NCI-H146 (cell line): ENCODE measurements around the gene VANGL1.
"Not testable (repeated sequence)": the region's sequence is repeated elsewhere in the genome, so short reads cannot be mapped to it uniquely, and the experiment has no call there.

Experiments used
- DNase-seq: peaks from one replicate; lab custom pipeline; 2025; lab: John Stamatoyannopoulos, UW

The VANGL1 gene

DNA sequence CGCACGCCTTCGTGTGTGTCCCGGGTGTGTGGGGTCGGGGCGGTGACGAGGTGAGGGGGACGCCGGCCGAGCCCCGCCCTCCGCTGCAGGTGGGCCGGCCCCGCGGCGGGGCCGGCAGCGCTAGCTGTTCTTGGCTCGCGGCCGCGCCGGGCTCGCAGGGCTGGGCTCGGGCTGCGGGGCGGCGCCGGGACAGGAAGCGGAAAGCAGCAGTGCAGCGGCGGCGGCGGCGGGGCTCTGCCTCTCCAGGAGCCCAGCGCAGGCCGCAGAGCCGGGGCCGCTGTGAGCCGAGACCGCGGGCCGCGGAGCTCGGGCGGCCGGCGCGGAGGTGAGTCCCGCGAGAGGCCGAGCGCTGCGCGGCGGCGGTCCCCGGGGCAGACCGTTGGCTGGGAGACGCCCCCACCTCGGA lies at the start of gene VANGL1:
TSS of gene VANGL1 (plus strand) at position 209 of the 406 bp plus-strand sequence. CDS start 9,444 bp downstream, outside the sequence.
- DNase-seq: peak; percentile 77

DNA sequence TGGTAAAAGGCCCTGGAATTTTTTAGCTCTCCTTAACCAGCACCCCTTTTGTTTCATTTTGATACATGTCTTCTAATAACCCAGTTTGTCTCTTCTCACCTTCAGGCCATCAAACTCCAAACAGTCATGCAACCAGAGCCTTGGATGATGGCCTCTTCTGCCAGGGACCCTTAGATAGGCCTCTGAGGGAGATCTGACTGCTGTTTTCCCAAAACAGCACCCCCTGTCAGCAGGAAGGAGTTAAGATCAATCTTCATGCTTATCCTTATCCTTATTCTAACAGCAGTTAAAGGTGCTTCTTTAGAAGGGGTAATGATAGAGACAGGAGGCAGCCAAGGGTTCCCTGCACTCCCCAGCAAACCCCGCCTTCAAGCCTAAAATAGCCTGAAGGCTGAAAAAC lies 49.5 kb upstream of the VANGL1 start:
- DNase-seq: no peak

DNA sequence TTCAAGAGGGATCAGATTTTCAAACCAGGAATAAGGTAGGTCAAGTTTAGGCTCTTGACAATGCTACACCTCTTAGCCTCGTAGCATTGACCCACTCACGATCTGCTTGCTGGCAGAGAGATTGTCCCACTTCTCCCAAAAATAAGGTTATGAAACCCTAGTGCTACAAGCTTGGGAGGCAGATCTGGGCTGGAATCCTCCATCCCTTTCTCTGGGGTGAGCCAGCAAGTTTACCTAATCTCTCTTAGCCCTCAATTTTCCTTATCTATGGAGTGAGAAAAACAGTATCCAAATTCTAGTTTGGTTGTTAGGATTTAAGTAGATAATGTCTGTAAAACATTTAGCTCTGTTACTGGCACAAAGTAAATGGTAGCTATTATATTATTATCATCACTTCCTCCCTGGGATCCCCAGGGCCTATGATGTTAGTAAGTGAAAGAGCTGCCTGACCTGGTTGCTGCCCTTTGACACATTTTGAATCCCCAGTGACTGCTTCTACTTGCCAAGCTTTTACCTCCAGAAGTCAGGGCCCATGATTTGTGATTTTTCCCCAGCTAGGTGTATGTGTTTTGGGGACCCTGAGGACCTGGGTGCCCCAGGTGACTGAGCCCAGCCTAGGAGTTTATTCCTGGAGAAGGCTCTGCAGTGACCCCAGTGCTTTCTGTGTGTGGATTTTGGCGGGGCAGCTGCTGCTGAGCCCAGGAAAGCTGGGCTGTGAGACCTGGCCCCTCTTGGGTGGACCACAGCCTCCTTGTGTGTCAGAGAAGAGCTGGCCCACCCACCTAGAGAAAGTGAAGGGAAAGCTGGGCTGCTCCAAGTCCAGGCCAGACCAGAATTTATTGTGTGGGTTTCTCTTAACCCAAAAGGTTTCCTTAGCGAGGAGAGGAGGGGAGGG lies 48.2 kb upstream of the VANGL1 start:
- no peak for DNase-seq

DNA sequence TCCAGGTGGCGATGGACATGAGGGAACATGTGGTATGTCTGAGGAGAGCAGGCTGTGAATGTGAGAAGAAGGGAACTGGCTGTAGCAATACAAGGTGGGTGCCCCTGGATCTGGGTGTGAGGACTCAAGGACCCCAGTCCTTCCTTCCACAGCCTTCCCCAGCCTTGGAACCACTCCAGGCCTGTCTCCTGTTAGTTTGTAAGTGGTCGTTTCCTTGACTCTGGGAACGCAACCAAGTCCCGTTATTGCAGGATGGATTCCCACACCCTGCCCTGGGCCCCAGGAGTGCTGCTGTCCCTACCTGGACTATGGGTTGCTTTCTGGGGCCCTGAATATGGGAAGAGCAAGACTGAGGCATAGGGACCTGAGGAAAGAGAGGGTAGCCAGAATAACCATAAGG lies 47.2 kb upstream of the VANGL1 start:
- no peak for DNase-seq

DNA sequence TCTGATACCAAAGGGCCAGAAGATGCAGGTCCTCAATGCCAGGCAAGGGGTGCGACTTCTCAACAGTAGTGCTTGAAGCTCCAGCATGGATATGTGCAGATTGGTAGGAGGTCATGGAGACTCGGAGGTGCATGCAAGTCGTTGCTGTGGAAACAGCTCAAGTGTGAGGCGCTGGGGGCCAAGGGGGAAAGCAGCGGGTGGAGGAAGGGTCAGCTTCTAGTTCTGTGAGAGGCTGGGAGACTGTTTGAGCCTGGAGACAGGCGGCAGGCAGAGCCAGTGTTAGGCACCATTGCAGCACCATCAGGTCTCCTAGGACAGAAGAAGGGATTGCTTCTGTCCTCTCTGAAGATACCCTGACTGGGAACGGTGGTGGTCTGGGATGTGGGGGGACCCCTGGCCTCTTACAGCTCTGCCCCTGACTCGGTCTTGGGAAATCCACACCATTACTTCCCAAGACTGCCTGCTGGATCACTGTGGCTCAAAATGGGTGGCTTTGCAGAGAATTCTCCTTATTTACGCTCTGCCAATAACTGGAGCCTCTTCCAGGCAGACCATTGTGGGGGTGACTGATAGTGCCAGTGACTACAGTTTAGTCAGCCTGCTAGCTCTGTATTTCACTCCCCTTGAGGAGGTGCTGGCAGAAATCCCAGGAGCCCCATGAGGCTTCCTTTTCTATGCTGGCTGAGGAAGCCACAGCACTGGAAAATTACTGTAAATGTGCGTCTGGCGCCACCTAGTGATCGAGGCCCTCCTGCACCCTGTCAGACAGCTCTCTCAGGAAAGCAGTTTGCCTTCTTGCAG lies 46.3 kb upstream of the VANGL1 start:
- peak; percentile 47 for DNase-seq

DNA sequence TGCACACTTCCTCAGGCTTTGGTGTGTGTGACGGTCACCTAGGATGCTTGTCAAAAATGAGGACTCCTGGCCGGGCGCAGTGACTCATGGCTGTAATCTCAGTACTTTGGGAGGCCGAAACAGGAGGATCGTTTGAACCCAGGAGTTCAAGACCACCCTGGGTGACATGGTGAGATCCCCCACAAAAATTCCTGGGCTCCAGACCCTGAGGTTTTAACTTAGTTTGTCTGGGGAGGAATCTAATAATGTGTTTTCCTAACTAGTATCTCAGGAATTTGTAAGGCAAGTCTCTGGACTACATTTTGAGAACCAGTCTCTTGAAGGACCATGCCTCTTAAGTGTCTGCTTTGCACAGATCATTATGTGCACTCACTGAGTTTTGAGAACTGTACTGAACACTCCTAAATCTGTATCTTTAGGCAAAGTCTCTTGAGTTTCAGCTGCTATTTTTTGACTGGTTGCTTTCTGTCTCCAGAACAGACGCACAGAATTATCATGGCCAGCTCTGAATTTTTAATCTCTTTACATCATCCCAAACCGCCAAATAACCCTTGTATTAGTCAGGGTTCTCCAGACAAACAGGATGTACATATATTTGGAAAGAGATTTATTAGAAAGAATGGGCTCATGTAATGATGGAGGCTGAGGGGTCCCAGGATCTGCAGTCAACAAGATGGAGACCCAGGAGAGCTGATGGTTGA lies 45.5 kb upstream of the VANGL1 start:
- no peak for DNase-seq

DNA sequence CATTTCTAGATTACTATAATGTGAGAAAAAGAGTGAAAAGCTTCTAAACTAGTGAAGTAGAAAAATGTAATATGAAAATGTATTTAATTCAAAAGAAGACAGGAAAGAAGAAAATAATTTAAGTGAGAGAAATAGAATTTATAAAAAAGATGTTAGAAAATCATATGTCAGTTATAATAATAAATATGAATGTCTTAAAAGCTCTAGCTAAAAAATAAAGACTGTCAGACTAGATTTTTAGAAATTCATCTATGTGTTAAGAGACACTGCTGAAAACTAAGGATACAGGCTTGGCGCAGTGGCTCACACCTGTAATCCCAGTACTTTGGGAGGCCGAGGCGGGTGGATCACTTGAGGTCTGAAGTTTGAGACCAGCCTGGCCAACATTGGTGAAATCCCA lies 37.3 kb upstream of the VANGL1 start:
- no peak for DNase-seq

DNA sequence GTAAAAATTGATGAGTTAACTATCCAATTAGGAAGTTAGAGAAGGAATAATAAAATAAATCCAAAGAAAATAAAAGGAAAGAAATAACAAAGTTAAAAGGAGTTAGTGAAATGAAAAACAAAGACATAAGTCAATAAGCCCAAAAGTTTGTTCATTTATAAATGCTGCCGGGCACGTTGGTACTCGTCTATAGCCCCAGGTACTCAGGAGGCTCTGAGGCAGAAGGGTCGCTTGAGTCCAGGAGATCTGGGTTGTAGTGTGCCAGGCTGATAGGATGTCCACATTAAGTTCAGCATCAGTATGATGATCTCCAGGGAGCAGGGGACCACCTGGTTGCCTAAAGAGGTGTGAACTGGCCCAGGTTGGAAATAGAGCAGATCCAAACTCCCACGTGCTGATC lies 35.5 kb upstream of the VANGL1 start:
- no peak for DNase-seq

DNA sequence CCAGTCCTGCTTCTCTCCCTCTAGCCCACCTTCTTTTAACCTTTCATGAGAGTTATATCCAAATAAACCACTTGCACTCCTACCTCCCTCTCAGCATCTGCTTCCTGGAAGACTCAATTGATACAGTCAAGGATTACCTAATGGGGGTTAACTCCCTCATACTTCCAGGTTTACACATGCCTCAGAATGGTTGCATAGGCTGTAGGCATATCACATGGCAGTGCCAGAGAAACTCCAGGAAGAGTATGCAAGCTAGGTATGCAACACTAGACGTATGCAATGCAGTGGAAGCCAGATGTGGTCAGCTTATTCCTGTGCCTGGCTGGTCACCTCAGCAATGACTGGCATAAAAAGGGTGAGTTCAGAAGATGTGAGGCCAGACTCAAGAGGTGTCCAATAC lies 32.7 kb upstream of the VANGL1 start:
- no peak for DNase-seq

DNA sequence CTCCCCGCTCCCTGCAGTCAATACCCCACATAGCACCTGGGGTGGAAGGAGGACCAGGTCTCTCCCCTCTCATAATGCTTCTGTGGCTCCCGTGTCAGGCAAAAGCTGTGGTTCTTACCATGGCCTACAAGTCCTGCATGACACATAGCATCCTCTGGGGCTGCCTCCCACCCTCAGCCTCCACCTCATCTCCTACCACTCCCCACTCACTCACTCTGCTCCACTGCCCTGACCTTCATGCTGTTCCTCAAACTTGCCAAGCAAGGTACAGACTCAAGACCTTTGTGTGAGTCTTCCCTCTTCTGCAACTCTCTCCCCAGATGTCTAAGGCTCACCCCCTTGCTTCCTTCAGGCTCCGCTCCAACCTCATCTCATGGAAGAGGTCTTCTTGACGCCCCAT lies 28.0 kb upstream of the VANGL1 start:
- no peak for DNase-seq

DNA sequence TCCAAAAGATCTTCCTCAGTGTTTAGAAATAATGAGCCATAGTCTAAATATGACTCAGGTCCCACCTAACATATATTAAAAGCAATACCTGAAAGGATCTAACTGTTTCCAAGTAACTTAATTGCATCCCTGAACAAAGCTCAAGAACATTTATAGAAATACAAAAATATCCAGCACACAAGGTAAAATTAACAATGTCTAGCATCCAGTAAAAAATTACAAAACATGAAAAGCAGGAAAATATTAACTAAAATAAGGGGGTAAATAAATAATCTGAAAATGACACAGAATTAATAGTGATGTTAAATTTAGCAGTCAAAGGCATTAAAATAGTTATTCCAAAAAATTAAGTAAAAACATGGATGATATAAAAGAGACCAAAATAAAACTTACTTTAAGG lies 21.3 kb upstream of the VANGL1 start:
- no peak for DNase-seq

DNA sequence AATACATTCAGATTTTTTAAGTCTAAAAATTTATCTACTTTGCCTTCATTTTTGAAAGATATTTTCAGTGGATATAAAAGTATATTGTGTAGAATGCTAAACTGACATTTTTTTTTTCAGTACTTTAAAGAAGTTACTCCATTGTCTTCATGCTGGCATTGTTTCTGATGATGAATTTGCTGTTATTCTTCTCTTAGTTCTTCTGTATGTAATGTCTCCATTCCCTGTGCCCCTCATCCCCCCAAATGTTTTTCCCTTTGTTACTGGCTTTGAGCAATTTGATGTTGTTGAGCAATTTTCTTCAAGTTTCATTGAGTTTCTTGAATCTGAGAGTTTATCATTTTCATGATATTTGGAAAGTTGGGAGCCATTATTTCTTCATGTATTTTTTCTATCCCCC lies 20.8 kb upstream of the VANGL1 start:
- no peak for DNase-seq

DNA sequence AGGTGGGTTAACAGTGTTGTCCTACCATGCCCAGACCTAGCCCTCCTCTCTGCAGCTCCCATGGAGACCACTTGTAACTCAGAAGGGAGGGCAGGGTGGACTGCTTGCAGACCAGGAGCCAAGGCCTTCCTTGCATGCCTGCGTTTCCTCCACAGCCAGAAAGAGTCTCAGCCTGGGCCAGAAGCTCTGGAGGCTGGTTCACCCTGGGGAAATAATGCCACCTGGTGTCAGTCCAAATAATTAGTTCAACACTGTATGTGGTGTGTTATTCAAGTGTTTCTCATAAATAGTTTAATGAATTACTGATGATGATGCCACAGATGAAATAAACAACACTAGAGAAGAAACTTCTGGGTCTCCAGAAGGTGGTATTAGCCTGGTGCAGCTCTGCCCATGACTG lies 16.9 kb upstream of the VANGL1 start:
- DNase-seq: no peak

DNA sequence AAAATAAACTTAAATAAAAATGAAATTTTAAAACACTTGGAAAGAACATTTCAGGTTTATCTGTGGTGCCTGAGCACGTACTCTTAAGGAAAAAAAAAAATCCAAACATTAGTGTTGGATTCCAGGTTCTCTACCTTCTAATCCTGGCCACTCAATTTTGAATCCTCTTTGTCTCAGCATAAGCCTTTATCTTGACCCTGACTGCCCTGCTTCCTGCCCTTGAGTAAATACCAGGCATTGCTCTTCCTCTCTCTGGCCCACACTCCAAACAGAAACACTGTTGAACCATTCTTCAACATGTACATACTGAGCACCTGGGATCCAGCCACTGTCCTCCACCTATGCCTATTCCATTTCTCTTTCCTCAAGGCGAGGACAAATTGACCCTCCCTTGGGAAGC lies 11.4 kb upstream of the VANGL1 start:
- DNase-seq: no peak

DNA sequence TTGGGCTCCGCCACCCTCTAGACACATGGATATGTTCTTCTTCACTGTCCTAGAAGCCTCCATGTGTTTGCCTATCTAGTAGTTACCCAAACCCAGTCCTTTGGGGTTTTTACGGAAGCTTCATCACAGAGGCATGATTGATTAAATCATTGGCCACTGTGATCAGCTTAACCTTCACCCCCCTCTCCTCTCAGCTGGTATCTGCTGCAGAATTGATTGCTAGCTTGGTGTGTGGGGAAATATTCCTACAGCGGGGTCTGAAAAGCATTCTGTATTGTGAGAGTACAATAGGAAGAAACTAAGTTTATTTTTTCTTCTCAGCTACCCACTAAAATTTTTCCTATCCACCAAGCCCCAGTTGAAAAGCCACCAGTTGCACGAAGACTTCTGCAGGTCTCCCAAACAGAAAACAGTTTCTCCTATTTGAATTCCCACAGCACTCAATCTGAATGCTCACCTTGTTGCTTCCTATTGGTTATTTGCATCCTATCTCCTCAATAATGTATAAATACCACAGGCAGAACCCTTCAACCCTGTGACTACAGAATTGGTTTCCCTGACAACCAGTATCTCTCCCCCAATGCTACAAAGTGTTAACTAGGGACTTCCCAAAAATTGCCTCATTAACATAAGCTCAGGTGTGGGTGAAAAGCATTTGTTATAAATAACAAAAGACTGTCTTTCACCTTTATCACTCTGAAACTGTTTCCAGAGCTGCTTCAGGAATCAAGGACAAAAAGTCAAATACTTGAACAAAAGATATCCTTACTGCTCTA lies 9.3 kb upstream of the VANGL1 start:
- DNase-seq: no peak

DNA sequence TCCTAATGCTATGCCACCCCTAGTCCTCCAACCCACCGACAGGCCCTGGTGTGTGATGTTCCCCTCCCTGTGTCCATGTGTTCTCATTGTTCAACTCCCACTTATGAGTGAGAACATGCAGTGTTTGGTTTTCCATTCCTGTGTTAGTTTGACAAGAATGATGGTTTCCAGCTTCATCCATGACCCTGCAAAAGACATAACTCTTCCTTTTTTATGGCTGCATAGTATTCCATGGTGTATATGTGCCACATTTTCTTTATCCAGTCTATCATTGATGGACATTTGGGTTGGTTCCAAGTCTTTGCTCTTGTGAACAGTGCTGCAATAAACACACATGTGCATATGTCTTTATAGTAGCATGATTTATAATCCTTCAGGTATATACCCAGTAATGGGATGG lies 8.2 kb upstream of the VANGL1 start:
- DNase-seq: not testable (repeated sequence)

DNA sequence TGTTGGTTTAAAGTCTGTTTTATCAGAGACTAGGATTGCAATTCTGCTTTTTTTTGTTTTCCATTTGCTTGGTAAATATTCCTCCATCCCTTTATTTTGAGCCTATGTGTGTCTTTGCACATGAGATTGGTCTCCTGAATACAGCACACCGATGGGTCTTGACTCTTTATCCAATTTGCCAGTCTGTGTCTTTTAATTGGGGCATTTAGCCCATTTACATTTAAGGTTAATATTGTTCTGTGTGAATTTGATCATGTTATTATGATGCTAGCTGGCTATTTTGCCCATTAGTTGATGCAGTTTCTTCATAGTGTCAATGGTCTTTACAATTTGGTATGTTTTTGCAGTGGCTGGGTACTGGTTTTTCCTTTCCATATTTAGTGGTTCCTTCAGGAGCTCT lies 4.5 kb upstream of the VANGL1 start:
- not testable (repeated sequence) for DNase-seq

DNA sequence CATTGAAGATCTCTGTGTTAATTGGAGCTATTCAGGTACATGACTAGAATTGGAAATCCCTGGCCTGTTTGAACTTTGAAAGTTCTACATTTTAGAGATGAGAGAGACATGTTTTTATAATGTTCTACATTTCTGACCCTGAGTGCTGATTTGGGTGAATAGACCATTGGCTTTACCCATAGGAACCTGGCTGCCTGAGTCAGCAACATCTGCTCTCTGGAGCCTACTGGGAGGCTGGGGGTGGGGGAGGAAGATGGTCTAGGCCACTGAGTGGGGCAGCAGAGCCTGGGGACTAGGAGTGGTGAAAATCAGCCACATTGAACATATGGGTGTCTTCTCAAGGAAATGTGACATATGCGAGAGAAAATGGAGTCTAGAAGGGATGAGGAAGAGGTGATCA lies 1.4 kb upstream of the VANGL1 start:
- DNase-seq: no peak

DNA sequence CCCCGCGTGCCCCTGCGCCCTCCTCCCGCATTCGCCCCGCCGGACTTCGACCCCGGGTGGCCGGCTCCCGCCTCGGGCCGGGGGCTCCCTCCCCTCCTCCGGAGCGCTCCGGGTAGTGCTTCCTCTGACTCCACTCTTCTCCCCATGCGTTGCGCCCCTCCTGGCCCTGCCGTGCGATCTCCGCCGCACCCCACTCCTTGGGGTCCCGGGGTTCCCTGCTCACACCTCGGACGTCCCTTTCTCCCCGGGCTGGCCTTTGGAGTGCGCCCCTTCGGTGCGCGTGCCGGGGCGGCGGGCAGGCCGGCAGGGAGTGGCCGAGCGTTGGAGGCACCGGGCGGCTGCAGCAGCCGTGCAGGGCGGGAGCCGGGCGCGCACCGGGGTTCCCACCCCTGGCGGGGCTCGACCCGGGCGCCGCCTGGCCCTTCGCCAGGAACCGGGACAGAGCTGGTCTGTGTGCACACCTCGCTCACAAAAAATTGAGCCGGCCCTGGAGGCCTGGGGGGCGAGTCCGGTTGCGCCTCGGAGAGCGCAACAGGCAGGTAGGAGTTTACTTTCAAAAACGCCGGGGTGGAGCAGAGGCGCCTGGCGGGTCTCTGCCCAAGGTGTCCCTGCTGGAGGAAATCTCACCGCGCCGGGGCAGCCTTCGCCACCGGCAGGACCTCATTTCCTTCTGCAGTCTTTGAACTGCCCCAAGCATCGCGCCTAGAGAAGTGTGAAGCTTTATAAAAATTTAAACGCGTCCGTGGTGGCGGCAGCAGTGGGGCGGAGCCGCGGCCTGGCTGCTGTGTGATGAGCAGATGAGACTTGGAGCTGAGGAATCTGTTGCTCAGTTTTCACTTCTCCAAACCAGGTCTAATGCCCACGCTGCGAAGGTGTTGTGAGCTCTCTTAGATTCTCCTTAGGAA lies 650 bp downstream of the VANGL1 start:
- DNase-seq: peak; percentile 69

DNA sequence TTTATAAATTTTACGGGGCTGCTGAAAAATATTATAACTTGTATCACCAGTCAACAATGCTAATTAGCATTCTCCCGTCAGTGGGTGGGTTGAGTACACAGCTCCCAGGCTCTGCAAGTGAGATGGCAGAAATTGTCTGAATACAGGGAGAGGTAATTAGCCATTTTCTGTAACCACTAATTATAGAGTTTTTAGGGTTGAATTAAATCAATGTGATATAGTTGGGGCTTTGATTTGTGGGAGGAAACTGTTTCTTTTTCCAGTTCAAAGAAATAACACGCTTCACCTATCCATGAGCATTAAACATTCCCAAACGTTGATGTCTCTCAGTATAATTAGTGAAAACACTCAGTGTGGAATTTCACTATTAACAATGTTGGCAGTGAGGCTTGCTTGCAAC lies 1.5 kb downstream of the VANGL1 start:
- peak; percentile 17 for DNase-seq

DNA sequence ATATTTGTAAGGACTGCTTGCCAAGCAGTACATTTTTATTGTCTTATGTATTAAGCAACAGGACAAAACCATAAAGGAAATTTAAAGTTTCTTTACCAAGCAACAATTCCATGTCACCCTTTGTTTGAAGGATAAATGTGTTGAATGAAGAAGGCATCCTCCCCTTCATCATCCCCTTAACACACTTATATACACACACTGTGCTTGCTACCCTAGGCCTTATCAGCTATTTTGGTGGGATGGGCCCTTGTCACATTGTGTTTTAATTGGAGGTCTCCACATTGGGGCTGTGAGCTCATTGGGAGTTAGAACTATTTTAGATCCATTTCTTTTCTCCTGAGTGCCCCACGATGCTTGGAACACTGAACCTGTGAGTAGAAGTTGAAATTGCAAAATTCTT lies 1.9 kb downstream of the VANGL1 start:
- DNase-seq: no peak
